Astrocyte (in vitro differentiated cells and primary cell): ENCODE measurements around the gene DIMT1.

Experiments
- EZH2 ChIP-seq: IDR thresholded peaks from 2 replicates; pipeline ENCODE4 v1.6.1; 2012; ENCODE audit warnings: mild to moderate bottlenecking, low read length, inconsistent platforms; ENCODE audit not compliant: insufficient read depth
- TF ChIP-seq, protein P1 (sequence below): IDR thresholded peaks from 2 replicates; pipeline ENCODE4 v1.5.1; 2011; ENCODE audit warnings: low read depth, mild to moderate bottlenecking, inconsistent platforms, low read length, moderate library complexity; ENCODE audit not compliant: insufficient read depth

DNA sequence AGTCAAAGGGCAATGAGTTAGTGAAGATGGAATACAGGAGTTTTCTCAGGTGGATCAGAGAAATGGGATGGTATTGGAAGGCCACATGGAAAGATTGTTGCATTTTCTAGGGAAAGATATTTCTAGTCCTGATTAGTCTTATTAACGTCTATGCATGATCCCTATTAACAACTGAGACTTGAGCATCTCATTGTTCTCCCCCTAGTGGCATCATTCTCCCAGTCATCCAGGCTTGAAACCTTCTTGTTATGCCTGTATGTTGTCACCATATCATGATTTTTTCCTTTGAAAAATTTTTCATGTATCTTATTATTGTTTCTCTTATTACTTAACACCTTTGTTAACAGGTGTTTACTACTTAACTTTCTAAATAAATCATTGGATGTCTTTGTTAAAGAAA, 63.3 kb downstream of the DIMT1 start:
- TF ChIP-seq, protein P1, sequence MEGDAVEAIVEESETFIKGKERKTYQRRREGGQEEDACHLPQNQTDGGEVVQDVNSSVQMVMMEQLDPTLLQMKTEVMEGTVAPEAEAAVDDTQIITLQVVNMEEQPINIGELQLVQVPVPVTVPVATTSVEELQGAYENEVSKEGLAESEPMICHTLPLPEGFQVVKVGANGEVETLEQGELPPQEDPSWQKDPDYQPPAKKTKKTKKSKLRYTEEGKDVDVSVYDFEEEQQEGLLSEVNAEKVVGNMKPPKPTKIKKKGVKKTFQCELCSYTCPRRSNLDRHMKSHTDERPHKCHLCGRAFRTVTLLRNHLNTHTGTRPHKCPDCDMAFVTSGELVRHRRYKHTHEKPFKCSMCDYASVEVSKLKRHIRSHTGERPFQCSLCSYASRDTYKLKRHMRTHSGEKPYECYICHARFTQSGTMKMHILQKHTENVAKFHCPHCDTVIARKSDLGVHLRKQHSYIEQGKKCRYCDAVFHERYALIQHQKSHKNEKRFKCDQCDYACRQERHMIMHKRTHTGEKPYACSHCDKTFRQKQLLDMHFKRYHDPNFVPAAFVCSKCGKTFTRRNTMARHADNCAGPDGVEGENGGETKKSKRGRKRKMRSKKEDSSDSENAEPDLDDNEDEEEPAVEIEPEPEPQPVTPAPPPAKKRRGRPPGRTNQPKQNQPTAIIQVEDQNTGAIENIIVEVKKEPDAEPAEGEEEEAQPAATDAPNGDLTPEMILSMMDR, result no peak
- no peak for TF ChIP-seq EZH2
